Measurements from ENCODE around the gene NOTCH1.

The NOTCH1 gene

GRCh38 chr9:136497916-136498695 is 47.7 kb downstream of the NOTCH1 start:
- DNase-seq, result no peak

GRCh38 chr9:136496801-136497620 is 48.8 kb downstream of the NOTCH1 start:
- DNase-seq, result no peak

GRCh38 chr9:136496181-136496580 is 49.7 kb downstream of the NOTCH1 start:
- DNase-seq, result no peak

GRCh38 chr9:136495238-136495800 is 50.5 kb downstream of the NOTCH1 start:
- DNase-seq, result no peak

- DNase-seq, result no peak
Observed at GRCh38 chr9:136494531-136495215, 51.2 kb downstream of the NOTCH1 start.

- no peak for DNase-seq
Observed at GRCh38 chr9:136494012-136494411, 51.8 kb downstream of the NOTCH1 start.

- DNase-seq, result no peak
Observed at GRCh38 chr9:136493567-136493971, 52.3 kb downstream of the NOTCH1 start.

- no peak for DNase-seq
Observed at GRCh38 chr9:136492978-136493522, 52.8 kb downstream of the NOTCH1 start.

- no peak for DNase-seq
Observed at GRCh38 chr9:136489731-136490130, 56.1 kb downstream of the NOTCH1 start.

GRCh38 chr9:136488247-136489214 is 57.3 kb downstream of the NOTCH1 start:
- no peak for DNase-seq

- no peak for DNase-seq
Observed at GRCh38 chr9:136487672-136488071, 58.2 kb downstream of the NOTCH1 start.

- DNase-seq, result no peak
Observed at GRCh38 chr9:136486823-136487620, 58.8 kb downstream of the NOTCH1 start.

GRCh38 chr9:136486131-136486530 is 59.7 kb downstream of the NOTCH1 start:
- DNase-seq, result no peak

- peak; percentile 64 for DNase-seq
Observed at GRCh38 chr9:136485049-136486045, 60.5 kb downstream of the NOTCH1 start.

GRCh38 chr9:136484153-136485048 is 61.4 kb downstream of the NOTCH1 start:
- no peak for DNase-seq

- DNase-seq, result peak; percentile 78
Observed at GRCh38 chr9:136483589-136484152, 62.2 kb downstream of the NOTCH1 start.

GRCh38 chr9:136482793-136483588 is 62.9 kb downstream of the NOTCH1 start, which contains the start of gene SEC16A:
Gene SEC16A, minus strand, starts transcription at chr9:136483040. Its CDS starts 5,425 bp downstream, at chr9:136477615.
- DNase-seq, result peak; percentile 89

Measured in MV-4-11 (cell line).